Endothelial cell (in vitro differentiated cells): ENCODE measurements around the gene SYNGR3. TPM values are rescaled to one million over a fixed set of nuclear protein-coding genes. Genes with fewer than 3 reads are reported as not detected.

Experiments
- DNase-seq: peaks from one replicate; pipeline ENCODE4 v3.0.0; 2021; ENCODE audit warnings: low spot score
- H3K27ac Mint-ChIP-seq: one replicate; pipeline ENCODE4 v1.8.0; 2021; ENCODE audit warnings: mixed read lengths, inconsistent platforms; ENCODE audit not compliant: unreplicated experiment
- H3K27me3 Mint-ChIP-seq: one replicate; pipeline ENCODE4 v1.8.0; 2021; ENCODE audit warnings: mild to moderate bottlenecking, moderate library complexity, mixed read lengths, inconsistent platforms; ENCODE audit not compliant: unreplicated experiment
- H3K36me3 Mint-ChIP-seq: one replicate; pipeline ENCODE4 v1.8.0; 2021; ENCODE audit warnings: mild to moderate bottlenecking, low read depth, mixed read lengths, inconsistent platforms; ENCODE audit not compliant: unreplicated experiment
- H3K4me1 Mint-ChIP-seq: one replicate; pipeline ENCODE4 v1.8.0; 2021; ENCODE audit warnings: mild to moderate bottlenecking, mixed read lengths, inconsistent platforms; ENCODE audit not compliant: unreplicated experiment
- H3K4me3 Mint-ChIP-seq: one replicate; pipeline ENCODE4 v1.8.0; 2021; ENCODE audit warnings: mild to moderate bottlenecking, mixed read lengths, inconsistent platforms; ENCODE audit not compliant: unreplicated experiment
- H3K9me3 Mint-ChIP-seq: one replicate; pipeline ENCODE4 v1.8.0; 2021; ENCODE audit warnings: mixed read lengths, inconsistent platforms; ENCODE audit not compliant: unreplicated experiment
- total RNA-seq: library from RNA; stranded (reverse); fragmentation: NEBNext Ultra II Directional; extraction: Animal tissue kit (Norgen Biotek cat#: 25700); gene quantifications from one replicate; pipeline ENCODE4 v1.2.1, GENCODE V29; 2021; ENCODE audit not compliant: unreplicated experiment
- TF ChIP-seq, protein P1 (sequence below): fragments of 200-600 bp; sonication (generic); IDR thresholded peaks from one replicate; pipeline ENCODE4 v1.5.0; 2021; ENCODE audit warnings: antibody characterized with exemption; ENCODE audit not compliant: unreplicated experiment

SYNGR3 gene
- total RNA-seq, 1 donor from 2014 or later: 0.82 TPM

DNA sequence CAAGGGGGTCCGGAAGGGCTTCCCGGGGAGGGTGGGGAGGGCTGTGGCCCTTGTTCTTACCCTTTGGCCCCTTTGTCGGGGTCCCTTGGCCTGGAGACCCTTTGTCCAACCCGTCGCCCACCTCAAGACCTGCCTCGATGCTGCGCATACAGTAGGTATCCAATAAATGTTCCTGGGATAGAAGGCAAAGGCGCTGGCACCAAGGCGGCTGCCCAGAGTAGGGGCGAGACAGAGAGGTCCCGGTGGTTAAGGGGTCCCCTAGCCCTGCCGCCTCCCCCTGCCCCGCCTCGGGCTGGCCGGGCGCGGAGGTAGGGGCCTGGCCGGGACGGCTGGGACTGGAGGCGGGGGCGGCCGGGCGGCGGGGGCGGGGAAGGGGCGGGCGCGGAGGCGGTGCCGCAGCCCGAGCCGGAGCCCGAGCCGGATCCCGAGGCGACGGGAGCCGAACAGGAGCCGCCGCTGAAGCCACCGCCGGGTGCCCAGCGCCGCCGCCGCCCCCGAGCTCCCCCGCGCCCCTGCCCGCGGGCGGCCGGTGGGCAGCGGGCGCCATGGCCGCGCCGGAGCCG, 36.8 kb downstream of the SYNGR3 start, which contains the start of gene NHERF2:
Gene NHERF2 (plus strand): TSS at position 442 of the 563 bp plus-strand sequence. CDS start 104 bp downstream, at position 546.
- peaks cover 17% of the 10 kb centered on the region for H3K27me3 Mint-ChIP-seq
- no peak for DNase-seq
- no peaks in the 10 kb centered on the region for H3K9me3 Mint-ChIP-seq
- TF ChIP-seq, protein P1, sequence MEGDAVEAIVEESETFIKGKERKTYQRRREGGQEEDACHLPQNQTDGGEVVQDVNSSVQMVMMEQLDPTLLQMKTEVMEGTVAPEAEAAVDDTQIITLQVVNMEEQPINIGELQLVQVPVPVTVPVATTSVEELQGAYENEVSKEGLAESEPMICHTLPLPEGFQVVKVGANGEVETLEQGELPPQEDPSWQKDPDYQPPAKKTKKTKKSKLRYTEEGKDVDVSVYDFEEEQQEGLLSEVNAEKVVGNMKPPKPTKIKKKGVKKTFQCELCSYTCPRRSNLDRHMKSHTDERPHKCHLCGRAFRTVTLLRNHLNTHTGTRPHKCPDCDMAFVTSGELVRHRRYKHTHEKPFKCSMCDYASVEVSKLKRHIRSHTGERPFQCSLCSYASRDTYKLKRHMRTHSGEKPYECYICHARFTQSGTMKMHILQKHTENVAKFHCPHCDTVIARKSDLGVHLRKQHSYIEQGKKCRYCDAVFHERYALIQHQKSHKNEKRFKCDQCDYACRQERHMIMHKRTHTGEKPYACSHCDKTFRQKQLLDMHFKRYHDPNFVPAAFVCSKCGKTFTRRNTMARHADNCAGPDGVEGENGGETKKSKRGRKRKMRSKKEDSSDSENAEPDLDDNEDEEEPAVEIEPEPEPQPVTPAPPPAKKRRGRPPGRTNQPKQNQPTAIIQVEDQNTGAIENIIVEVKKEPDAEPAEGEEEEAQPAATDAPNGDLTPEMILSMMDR: no peak
- H3K4me1 Mint-ChIP-seq: peaks cover 10% of the 10 kb centered on the region
- peak within 1 kb of the TSS; percentile 92 for H3K4me3 Mint-ChIP-seq
- H3K36me3 Mint-ChIP-seq: no peaks in the 10 kb centered on the region
- no peak within 1 kb of the TSS for H3K27ac Mint-ChIP-seq

DNA sequence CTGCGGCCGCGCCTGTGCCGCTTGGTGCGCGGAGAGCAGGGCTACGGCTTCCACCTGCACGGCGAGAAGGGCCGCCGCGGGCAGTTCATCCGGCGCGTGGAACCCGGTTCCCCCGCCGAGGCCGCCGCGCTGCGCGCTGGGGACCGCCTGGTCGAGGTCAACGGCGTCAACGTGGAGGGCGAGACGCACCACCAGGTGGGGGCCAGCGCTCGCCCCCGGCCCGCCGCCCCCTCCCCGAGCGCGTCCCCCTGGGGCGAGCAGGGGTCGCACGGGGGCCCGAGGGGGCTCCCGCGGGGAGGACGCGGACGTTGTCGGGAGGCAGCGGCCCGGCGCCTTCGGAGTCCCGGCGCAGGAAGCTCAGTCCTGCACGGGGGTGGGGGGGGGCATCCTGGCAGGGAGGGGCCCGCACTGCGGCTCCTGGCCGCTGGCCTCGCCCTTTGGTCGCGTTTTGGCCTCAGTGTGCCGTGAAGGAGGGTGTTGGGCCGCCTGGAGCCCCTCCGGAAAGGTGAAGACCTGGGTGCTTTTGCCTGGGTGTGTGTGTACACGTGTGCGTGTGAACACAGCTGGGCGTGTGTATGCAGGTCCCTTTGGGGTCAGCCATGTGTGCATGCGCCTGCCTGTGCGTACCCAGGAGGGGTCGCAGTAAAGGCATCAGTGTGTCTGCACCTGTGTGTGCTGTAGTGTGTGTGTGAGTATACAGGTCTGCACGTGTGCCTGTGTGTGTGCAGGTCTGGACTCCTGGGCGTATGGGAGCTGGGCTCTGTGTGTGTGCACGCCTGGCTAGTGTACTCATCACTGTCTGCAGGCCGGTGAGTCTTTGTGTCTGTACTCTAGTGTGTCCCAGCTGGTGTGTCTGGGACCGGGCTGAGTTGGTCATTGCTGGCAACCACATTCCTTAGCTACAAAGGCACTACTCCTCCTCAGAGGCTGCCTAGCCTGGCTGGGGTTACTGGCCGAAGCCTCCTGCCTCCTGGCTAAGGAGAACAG, 37.5 kb downstream of the SYNGR3 start:
- Mint-ChIP-seq H3K27ac (no peak overlapping the region), H3K4me1 (peaks cover 14% of the 10 kb centered on the region), H3K27me3 (peaks cover 15% of the 10 kb centered on the region), H3K9me3 (no peaks in the 10 kb centered on the region), H3K36me3 (no peaks in the 10 kb centered on the region), H3K4me3 (peak overlapping the region; percentile 92)
- DNase-seq: no peak
- TF ChIP-seq, protein P1: no peak

DNA sequence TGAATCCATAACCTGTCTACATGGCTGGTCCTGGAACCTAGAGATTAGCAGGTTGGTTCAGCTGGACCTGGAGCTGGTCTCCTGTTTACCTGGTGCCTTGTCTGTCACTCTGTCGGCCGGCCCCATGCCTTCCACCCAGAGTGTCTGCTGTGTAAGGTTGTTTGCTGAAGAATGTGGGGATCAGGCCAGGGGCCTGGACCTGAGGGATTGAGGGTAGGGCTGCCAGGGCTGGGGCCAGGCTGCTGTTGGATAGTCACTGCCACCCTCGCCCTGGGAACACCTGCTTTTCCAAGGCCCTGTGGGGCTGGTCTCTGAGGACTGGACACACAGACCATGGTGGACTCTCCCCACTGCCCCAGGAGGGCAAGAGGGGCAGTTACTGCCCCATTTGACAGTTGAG, 38.4 kb downstream of the SYNGR3 start:
- Mint-ChIP-seq H3K4me3 (no peak overlapping the region), H3K27me3 (peaks cover 15% of the 10 kb centered on the region), H3K36me3 (no peaks in the 10 kb centered on the region), H3K9me3 (no peaks in the 10 kb centered on the region), H3K27ac (no peak overlapping the region), H3K4me1 (peaks cover 17% of the 10 kb centered on the region)
- DNase-seq: no peak
- TF ChIP-seq, protein P1: no peak

DNA sequence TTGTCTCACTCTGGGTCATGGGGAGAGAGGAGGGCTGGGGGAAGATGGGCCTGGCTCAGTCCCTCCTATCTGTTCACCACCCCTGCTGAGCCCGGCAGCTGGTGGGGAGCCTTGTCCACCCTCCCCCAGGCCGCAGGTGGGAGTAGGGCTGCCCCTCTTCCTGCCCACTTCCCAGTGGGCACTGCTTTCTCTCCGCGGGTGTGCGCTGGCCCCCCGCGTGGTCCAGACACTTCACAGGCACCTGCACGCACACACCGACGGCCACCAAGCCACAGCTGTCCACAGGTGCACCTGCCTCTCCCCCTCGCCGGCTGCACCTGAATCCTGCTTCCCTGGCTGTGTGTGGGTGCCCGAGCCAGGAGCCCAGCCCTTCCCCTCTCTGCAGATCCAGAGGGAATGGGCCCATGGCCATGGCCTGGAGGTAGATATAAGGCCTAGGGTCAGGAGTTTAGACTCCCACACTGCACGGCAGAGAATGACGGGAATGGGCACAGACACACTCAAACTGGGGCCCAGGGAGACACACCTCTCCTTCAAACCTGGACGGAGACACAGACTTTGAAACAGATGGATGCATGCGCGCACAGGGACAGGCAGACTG, 39.0 kb downstream of the SYNGR3 start:
- no peak overlapping the region for H3K4me3 Mint-ChIP-seq
- no peaks in the 10 kb centered on the region for H3K36me3 Mint-ChIP-seq
- TF ChIP-seq, protein P1: no peak

More for the DNA sequence above, 39.0 kb downstream of the SYNGR3 start:
- no peaks in the 10 kb centered on the region for H3K9me3 Mint-ChIP-seq
- H3K27me3 Mint-ChIP-seq: peaks cover 13% of the 10 kb centered on the region
- no peak for DNase-seq
- H3K27ac Mint-ChIP-seq: no peak overlapping the region
- H3K4me1 Mint-ChIP-seq: peaks cover 17% of the 10 kb centered on the region
